HS-5 (cell line): ENCODE results near the gene ZBTB43.
"Not testable (repeated sequence)": the region's sequence is repeated elsewhere in the genome, so short reads cannot be mapped to it uniquely, and the experiment has no call there.

ENCODE experiments used
- DNase-seq: peaks from one replicate; pipeline ENCODE4 v3.0.0-alpha.2; 2012; ENCODE audit warnings: low read depth

ZBTB43 gene, protein sequence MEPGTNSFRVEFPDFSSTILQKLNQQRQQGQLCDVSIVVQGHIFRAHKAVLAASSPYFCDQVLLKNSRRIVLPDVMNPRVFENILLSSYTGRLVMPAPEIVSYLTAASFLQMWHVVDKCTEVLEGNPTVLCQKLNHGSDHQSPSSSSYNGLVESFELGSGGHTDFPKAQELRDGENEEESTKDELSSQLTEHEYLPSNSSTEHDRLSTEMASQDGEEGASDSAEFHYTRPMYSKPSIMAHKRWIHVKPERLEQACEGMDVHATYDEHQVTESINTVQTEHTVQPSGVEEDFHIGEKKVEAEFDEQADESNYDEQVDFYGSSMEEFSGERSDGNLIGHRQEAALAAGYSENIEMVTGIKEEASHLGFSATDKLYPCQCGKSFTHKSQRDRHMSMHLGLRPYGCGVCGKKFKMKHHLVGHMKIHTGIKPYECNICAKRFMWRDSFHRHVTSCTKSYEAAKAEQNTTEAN

DNA sequence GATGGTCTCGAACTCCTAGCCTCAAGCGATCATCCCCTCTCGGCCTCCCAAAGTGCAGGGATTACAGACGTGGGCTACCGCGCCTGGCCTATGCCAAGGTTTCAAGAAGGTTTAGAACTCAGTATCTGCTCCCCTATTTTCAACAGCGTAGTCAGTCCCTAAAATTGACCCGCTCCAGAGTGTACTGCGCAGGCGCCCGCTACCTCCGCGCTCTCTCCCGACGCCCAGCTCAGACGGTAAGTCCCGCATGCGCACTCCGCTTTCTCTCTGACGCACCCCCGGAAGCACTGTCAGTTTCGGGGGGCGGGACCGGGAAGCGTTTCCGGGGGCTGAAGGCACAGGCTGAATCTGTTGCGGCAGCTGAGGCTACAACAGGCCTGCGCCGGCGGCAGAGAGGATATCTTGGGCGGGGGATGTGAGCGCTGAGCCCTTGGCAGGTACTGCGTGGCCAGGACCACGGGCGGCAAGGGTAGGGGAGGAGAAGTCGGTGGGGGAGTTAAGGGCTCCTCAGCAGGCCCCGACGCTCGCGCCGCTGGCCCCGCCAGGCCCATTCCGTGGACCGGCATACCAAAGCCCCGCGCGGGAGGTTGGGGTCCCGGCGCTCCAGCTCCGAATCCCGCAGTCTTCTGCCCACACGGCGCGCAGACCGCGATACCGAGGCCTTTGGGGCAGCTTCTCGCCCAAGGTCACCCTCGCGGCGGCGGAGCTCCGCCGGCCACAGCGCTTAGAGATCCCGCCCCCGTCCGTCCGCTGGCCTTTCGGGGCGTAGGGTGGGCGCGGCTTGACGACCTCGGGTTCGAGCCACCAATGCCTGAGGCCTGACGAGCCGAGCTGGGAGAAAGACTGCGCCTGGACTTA, at the start of gene ZBTB43:
TSS of gene ZBTB43 (plus strand) at position 345 of the 858 bp plus-strand sequence. CDS start 27,470 bp downstream, outside the sequence.
- peak; percentile 79 for DNase-seq

DNA sequence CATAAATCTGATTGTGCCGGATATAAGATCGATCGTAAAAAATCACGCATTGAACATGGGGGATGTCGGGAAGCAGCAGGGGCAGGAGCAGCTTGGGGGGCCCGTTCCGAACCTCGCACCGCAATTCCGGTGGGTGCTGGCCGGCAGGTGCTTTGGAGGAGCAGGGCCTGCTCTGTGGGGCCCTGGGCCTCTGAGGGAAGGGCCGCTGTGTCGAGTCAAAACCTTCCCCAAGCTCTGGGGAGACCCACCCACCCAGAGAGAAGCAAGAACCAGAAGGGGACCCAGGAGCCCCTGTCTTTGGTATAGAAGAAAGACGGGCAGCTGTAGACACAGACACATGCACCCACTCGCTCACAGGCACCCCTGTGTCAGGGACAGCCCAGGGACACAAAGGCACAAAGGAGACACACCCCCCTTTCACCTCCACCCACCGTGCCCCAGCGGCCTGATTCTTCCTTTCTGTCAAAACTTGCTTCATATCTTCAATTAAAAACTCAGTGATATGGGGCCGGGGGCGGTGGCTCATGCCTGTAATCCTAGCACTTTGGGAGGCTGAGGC, 49.4 kb upstream of the ZBTB43 start:
- DNase-seq: no peak

DNA sequence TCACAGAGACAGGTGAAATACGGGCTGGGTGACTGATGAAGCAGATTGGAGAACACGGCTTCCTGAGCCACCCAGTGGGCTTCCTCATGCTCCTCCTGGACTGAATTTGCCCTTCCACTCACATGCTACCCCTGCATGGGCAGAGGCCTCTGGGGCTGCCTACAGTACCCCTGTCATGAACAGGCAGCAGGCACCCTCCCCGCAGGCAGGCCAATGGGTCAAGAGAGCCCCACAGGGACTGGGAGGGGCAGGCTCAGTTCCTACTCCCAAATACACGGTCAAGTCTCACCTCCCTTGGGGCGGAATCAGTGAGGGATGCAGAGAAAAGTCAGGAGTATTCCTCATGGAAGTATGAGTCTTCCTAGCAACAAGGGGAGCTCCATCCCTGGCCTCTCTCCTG, 48.6 kb upstream of the ZBTB43 start:
- no peak for DNase-seq

DNA sequence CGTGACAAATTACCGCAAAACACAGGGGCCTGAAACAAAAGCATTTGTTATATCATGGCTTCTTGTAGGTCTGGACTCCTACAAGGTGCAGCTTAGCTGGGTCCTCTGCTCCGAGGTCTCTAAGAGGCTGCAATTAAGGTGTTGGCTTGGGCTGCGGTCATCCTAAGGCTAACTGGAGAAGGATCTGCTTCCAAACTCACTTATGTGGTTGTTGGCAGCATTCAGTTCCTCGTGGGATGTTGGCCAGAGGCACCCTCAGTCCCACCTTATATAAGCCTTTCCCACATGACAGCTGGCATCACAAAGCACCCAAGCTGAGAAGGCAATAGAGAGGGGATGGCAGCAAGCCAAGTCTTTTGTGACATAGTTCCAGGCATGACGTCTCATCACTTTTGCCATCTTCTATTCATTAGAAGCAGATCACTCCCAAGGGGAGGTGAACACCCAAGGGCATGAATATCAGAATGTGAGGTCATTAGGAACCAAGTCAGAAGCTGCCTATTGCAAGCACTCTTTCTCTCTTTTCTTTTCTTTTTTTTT, 47.9 kb upstream of the ZBTB43 start:
- DNase-seq: no peak

- no peak for DNase-seq
Measured at GRCh38 chr9:126758916-126759585, 45.8 kb upstream of the ZBTB43 start.

DNA sequence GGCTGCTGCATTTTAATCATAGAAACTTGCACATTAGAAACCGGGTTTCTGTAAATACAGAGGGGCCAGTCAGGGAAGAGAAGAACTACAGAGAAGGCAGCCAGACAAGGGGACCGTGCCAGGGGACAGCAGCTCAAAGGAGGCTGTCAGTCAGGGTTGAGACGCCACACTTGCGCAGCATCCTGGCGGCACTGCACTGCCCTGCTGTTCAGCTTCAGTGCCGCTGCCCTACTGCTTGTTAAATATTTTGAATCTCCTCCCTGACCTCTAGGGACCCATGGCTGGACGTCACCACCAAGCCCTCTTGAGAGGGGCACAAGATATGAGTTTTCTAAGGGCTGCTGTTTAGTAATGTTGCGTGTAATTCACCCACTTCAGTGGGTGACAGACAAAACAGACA, 43.6 kb upstream of the ZBTB43 start:
- DNase-seq: no peak

- no peak for DNase-seq
Measured at GRCh38 chr9:126763130-126763764, 41.6 kb upstream of the ZBTB43 start.

DNA sequence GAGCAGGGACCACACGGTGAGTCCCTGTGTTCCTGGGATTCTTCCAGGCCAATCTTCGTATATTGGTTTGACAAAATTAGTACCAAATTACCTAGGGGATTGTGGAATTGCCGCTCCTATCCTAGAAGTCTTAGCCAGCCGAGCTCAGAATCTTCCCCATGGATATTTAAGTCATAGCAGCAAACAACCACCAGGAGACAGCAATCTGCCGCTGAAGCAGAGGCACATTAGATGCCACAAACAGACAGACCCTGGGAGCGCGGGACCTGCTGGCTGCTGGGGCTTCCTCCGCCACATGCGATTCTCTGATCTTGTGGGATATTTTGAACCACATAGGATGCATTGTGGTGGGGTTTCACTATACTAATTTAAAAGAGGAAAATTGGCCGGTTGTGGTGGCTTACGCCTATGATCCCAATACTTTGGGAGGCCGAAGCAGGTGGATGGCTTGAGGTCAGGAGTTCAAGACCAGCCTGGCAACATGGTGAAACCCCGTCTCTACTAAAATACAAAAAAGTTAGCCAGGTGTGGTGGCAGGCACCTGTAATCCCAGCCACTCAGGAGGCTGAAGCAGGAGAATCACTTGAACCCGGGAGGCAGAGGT, 31.7 kb upstream of the ZBTB43 start:
- DNase-seq: no peak

GRCh38 chr9:126775926-126776325, 28.9 kb upstream of the ZBTB43 start:
- no peak for DNase-seq

DNA sequence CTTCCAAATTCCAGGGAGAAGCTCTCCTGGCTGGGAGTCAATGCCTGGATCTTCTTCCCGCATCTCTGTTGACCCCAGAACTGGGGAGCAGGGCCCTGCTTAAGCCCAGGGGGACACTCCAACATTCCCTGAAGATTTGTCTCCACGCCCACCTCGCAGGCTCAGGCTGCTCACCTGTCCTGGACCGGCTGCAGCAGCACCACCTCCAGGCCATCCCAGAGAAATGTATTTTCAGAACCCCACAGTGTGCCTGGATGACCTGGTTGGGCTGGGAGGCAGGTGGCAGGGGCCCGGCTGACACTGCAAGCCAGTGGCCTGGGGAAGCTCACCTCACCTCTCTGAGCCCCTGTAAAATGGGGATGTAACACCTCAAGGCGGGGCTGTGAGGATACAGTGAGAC, 27.1 kb upstream of the ZBTB43 start:
- DNase-seq: no peak

DNA sequence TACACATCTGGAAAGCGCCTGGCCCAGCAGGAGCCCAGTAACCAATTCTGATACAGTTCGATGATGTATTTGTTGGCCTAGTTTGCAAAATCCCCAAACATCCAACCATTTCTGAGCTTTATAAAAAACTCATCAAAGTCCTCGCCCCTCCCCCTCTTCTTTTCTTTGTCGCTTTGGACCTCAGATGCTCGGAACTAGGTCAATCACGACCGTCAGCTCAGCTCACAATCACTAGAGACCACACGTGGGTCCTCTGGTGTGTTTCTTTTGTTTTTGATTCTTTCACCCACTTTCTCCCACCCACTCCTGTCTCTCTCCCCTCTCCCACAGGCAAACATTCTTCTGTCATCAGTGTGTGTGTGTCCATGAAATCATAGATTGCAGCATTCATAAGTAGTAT, 26.7 kb upstream of the ZBTB43 start:
- DNase-seq: no peak

GRCh38 chr9:126778696-126779095, 26.1 kb upstream of the ZBTB43 start:
- not testable (repeated sequence) for DNase-seq

DNA sequence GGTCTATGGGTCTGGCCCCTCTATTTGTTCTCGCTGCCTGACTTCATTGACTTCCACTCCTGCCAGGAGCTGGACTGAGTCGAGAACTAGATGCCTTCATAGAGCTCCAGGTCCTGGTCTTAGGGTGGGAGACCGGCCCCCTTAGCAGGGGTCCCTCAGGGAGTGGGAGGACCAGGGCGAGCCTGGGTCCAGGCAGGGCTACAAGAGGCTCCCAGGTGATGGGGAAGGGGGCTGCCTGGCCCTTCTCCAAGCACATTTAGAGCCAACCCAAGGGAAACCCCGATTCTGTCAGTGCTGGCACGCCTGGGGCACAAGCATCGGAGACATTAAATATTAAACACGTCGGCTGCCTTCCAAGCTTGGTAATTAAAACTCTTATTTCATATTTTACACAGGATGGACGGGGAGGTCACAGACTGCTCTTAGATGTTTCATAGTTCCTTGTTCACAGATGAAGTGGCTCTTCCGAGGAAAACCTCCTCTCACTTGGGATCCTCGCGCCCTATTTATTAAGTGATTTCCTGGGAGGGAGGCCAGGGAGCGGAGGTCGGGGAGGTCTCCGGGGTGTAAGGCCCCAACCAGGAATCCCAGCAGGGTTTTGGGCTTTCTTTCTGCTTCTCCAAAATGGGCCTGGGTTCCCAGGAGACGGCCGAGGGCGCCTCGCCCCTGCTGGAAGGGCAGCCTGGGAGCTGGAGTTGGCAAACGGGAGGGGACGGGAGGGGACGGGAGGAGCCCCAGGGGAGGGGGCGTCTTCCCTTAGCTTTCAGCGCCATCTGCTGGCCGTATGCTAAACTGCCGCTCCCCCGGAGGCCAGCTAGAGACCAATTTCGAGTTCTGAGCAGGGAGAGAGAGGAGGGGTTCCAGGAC, 23.4 kb upstream of the ZBTB43 start:
- DNase-seq: peak; percentile 13

- DNase-seq: no peak
Measured at GRCh38 chr9:126782053-126782388, 22.8 kb upstream of the ZBTB43 start.

GRCh38 chr9:126783949-126784348, 20.9 kb upstream of the ZBTB43 start:
- DNase-seq: no peak

GRCh38 chr9:126784401-126784800, 20.4 kb upstream of the ZBTB43 start:
- DNase-seq: no peak

- not testable (repeated sequence) for DNase-seq
Measured at GRCh38 chr9:126784841-126785240, 20.0 kb upstream of the ZBTB43 start.

DNA sequence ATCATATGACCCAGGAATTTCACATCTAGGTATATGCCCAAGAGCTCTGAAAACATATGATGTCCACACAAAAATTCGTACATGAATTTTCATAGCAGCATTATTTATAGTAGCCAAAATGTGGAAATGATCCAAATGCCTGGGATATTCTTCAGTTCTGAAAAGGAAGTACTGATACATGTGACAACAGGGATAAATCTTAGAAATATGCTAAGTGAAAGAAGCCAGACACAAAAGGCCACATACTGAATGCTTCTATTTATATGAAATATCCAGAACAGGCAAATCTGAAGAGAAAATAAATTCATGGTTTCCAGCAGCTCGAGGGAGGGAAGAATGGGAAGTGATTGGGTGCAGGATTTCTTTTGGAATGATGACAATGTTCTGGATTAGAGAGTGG, 16.8 kb upstream of the ZBTB43 start:
- DNase-seq: no peak

DNA sequence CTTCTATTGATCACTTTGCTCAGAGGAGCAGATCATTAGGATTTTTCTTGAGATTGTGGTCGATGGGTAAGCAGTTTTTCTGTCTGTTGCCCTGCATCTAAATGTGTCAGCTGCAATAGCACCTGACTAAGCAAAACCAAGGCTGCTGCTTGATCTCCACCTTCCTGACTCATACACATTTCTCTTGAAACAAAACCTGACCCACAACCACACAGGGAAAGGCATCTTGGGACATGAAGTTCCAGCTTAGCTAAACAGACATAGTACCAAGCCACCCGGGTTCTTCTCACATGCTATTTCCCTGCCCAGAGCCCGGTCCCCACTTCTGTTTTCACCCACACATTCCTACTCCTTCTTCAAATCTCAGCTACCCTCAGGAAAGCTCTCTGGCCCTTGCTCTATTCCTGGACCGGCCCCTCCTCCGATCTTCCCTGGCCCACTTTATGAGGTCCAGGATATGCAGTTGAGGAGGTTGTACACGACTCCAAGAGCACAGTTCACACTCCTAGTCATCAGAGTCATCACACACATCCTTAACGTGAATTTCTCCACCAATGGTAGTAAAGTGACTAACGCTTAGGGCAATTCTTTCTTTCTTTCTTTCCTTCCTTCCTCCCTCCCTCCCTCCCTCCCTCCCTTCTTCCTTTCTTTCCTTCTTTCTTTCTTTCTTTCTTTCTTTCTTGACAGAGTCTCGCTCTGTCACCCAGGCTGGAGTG, 16.0 kb upstream of the ZBTB43 start:
- peak; percentile 25 for DNase-seq
